HG03097 (cell line): Measurements from ENCODE around the gene RAB44.

Source experiments
- ATAC-seq: cut with Tn5 transposase; IDR thresholded peaks from one replicate; pipeline ENCODE4 v1.9.1; 2021; ENCODE audit not compliant: unreplicated experiment, low FRiP score

RAB44 gene

DNA sequence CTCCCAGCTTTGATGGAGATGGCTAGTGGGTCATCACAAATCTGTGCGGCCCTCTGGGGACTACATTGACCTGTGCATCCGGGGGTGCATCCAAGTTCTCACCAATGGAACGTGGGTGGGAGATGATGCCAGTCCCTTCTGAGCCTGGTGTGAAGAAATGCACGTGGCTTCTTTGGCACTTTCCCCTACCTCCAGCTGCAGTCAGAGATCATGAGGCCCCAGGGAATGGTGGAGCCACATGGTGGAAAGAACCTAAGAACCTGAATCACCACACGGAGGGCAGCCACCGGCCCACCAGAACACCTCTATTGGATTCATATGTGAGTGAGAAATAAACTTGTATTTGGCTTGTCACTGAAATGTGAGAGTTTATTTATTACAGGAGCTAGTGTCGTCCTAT, 29.0 kb upstream of the RAB44 start:
- ATAC-seq, result no peak

DNA sequence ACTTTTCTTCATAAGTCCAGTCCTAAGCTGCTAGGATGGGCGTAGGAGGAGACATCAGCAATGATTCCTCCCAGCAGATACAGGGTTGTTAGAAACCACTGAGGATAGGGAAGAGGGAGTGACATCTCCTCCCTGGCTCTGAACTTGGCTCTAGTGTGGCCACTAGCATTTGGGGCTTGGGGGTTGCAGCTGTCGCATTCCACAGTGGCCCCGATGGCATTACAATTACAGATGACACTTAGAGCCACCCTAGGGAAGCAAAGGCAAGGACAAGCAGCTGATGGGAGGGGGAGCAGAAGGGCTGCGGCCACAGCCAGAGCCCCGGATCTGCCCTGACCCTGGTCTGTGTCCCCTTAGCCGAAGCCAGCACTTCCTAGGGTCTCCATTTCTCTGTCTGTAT, 28.6 kb upstream of the RAB44 start:
- ATAC-seq, result no peak

DNA sequence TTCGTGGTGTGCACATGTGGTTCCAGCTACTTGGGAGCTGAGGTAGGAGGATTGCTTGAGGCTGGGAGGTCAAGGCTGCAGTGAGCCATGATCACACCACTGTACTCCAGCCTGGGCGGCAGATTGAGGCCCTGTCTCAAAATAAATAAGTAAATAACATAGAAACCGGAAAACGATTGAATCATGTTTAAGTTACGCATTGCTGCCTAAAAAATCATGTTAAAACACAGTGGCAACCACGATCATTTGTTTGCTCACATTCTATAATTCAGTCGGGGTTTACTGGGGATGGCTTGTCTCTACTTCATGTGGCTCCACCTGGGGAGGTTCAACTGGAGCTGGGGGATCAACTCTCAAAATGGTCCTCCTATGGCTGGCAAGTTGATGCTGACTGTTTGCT, 27.4 kb upstream of the RAB44 start:
- ATAC-seq, result no peak

DNA sequence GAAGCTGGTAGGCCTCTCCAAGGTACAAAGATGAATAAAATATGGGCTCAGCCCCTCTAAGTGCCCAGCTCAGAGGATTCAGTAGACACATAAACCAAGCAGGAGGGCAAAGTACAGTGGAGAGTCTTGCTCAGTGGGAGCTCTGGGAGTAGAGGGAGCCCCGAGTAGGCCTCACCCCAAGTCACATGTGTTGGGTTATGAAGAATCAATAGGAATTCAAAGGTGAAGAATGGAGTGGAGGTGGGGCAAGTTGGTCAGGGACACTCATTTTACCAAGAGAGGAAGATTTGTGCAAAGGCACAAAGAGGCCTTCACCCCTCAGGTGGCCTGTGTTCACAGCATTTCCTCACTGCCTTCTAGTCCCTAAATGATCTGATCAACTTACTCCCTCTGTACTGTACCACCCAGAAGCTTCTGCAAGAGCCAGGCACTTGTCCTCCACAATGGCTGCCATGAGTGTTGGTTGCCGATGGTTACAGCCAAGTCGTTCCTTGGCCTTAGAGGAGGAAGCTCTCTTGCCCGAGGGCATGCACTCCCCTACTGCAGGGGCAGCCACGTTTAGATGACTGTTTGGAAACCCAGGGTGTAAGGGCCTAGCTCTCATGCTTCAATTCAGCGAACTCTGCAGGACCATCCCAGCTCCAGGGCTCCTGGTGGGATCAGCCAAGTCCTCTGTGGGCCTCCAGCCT, 25.8 kb upstream of the RAB44 start:
- ATAC-seq, result no peak

DNA sequence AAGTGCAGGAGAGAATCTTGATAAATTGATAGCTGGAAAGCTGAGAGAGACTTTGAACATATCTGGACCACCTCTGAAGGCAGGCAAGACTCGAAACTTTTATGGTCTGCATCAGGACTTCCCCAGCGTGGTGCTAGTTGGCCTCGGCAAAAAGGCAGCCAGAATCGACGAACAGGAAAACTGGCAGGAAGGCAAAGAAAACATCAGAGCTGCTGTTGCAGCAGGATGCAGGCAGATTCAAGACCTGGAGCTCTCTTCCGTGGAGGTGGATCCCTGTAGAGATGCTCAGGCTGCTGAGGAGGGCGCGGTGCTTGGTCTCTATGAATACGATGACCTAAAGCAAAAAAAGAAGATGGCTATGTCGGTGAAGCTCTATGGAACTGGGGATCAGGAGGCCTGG, 23.7 kb upstream of the RAB44 start:
- ATAC-seq, result no peak

DNA sequence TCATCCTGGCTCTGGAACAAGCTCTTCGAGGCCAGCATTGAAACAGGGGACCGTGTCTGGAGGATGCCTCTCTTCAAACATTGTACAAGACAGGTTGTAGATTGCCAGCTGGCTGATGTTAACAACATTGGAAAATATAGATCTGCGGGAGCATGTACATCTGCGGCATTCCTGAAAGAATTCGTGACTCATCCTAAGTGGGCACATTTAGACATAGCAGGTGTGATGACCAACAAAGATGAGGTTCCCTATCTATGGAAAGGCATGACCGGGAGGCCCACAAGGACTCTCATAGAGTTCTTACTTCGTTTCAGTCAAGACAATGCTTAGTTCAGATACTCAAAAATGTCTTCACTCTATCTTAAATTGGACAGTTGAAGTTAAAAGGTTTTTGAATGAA, 22.7 kb upstream of the RAB44 start:
- no peak for ATAC-seq

DNA sequence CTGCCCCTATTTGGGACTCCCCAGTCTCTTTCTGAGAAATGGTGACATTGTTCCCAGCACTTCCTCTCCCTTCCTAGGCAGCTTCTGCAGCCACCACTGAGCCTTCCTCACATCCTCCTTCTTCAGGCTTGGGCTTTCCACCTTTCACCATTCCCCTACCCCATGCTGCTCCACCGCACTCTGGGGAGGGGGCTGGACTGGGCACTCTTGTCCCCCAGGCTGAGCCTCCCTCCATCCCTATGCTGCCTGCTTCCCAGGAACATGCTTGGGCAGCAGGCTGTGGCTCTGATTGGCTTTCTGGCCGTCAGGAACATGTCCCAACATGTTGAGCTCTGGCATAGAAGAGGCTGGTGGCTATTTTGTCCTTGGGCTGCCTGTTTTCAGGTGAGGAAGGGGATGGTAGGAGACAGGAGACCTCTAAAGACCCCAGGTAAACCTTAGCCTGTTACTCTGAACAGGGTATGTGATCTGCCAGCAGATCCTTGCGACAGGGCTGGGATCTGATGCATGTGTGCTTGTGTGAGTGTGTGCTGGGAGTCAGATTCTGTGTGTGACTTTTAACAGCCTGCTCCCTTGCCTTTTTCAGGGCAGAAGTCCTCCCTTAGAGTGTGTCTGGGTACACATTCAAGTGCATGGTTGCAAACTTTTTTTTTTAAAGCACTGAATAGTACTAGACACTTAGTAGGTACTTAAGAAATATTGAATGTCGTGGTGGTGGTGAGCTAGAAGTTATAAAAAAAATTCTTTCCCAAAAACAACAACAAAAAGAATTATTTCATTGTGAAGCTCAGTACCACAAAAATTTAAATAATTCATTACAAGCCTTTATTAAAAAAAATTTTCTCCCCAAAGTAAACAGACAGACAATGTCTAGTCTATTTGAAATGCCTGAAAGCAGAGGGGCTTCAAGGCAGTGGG, 21.2 kb upstream of the RAB44 start:
- no peak for ATAC-seq

DNA sequence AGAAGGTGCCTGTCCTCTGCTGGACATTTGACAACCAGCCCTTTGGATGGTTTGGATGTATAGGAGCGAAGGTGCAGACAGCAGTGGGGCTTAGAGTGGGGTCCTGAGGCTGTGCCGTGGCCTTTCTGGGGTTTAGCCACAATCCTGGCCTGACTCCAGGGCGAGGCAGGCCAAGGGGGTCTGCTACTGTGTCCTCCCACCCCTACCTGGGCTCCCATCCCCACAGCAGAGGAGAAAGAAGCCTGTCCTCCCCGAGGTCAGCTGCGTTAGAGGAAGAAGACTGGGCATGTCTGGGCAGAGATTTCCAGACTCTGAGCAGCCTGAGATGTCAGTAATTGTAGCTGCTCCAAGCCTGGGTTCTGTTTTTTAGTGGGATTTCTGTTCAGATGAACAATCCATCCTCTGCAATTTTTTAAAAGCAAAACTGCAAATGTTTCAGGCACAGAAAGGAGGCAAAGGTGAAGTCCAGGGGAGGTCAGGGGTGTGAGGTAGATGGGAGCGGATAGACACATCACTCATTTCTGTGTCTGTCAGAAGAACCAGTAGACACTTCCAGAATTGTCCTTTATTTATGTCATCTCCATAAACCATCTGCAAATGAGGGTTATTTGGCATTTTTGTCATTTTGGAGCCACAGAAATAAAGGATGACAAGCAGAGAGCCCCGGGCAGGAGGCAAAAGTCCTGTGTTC, 20.4 kb upstream of the RAB44 start:
- ATAC-seq, result no peak

DNA sequence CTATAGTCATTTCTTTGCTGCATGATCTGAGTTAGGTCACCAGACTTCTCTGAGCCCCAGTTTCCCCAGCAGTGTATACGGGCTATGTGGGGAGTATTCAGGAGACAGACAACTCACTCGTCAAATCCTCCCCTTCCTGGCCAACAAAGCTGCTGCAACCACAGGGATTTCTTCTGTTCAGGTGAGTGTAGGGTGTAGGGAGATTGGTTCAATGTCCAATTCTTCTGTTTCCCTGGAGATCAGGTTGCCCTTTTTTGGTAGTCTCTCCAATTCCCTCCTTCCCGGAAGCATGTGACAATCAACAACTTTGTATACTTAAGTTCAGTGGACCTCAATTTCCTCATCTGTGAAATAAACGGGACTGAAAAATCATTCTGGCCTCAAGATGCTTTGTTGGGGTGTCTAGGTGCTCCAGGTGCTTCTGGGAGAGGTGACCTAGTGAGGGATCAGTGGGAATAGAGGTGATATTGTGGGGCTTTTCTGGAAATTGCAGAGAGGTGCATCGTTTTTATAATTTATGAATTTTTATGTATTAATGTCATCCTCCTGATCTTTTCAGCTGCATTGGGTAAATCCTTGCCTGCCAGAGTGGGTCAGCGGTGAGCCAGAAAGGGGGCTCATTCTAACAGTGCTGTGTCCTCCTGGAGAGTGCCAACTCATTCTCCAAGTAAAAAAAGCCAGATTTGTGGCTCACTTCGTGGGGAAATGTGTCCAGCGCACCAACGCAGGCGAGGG, 19.7 kb upstream of the RAB44 start:
- ATAC-seq, result no peak

DNA sequence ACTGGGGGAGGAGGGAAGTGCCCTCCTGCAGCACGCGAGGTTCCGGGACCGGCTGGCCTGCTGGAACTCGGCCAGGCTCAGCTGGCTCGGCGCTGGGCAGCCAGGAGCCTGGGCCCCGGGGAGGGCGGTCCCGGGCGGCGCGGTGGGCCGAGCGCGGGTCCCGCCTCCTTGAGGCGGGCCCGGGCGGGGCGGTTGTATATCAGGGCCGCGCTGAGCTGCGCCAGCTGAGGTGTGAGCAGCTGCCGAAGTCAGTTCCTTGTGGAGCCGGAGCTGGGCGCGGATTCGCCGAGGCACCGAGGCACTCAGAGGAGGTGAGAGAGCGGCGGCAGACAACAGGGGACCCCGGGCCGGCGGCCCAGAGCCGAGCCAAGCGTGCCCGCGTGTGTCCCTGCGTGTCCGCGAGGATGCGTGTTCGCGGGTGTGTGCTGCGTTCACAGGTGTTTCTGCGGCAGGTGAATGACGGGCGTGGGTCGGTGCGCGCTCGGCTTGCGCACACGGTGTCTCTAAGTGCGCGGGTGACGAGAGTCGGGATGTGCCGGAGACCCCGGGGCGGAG, 19.1 kb upstream of the RAB44 start, which contains the start of gene CDKN1A:
Gene CDKN1A (plus strand): TSS at position 227 of the 555 bp plus-strand sequence. CDS start 5,388 bp downstream, outside the sequence.
- peak; percentile 44 for ATAC-seq

DNA sequence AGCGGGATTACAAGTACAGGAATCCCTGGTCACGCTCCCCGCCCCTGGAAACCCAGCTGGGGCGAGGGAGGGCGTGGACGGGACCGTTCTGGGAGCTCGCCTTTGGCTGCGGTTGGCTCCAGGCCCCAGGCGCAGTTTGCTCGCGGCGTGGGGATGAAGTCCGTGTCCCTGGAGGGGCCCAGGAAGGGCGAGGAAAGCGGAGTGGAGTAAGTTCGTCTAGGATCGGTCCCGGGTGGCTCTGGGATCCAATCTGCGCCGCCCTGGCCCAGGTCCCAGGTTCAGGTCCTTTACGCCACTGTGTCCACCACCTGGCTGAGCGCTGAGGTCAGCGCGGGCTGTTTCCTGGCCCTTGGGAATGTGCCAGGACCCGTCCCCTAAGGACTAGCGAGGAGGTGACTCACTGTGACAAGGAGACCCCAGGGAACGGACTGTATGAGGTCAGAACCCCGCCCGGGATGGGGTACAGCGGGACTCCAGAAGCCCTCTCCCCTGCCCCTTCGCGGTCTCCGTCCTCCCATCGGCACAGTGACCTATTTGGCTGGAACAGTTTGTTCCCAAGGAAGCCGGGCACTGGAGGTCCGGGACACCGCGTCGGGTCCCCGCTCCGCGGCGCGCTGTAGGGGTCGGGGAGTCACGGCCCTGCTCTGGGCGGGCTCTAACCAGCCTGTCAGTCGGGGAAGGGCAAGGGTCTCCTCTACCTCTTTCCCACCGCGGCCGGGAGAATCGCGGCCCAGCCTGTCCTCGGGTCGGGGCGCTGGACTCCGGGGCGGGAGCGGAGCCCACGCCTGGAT, 18.4 kb upstream of the RAB44 start:
- ATAC-seq, result no peak

DNA sequence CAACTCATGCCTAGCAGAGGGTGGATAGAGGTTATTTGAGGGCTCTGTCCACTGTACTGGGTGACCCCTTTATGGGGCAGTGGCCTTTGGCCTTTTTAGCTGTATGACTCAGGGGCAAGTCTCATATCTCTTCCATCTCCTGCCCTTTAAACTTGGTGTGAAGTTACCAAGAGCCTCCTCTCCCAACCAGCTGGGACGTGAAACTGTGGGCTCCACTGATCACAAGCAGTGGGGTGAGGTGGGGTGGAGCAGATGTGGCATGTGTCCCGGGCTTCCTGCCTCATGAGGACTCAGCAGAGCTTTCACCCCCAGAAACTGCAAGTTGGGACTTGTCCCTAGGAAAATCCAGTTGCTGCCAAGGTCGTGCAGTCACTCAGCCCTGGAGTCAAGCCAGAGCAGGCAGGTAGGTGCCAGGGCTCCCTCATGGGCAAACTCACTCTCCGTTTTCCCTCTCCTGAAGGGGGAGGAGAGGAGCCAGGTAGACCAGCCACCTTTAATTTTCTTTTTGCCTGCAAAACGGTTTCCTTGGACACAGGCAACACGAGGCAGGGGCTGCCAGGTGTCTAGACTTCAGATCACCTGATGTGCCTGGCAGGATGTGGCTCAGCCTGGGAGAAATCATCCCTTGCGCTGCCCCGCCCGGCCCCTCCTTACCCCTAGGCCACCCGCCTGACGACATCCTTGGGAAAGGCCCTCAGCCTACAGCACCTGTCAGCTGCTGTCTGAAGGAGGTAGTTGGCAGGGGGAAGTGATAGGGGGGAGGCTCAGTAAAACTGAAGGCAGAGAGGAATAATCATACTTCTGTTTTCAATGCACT, 15.1 kb upstream of the RAB44 start:
- no peak for ATAC-seq

DNA sequence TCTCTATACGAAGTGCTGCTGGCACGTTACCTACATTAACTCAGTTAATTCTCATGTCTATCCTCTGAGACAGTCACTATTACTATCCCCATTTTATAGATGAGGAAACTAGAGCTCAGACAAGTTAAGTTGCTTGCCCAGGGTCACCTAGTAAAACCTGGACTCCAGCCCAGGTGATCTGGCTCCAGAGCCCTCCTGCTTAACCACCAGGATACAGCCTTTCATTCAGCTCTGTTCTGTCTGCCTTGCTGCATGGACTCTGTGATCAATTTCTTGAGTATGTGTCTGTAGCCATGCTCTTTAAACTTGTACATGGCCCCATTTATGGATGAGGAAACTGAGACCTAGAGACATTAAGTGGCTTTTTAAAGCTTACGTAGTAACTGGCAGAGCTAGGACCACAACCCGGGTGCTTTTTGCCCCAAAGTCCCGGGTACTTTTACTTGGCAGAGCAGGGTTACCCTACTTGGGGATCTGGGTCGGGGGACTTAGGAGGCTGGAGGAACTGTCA, 14.4 kb upstream of the RAB44 start:
- no peak for ATAC-seq

DNA sequence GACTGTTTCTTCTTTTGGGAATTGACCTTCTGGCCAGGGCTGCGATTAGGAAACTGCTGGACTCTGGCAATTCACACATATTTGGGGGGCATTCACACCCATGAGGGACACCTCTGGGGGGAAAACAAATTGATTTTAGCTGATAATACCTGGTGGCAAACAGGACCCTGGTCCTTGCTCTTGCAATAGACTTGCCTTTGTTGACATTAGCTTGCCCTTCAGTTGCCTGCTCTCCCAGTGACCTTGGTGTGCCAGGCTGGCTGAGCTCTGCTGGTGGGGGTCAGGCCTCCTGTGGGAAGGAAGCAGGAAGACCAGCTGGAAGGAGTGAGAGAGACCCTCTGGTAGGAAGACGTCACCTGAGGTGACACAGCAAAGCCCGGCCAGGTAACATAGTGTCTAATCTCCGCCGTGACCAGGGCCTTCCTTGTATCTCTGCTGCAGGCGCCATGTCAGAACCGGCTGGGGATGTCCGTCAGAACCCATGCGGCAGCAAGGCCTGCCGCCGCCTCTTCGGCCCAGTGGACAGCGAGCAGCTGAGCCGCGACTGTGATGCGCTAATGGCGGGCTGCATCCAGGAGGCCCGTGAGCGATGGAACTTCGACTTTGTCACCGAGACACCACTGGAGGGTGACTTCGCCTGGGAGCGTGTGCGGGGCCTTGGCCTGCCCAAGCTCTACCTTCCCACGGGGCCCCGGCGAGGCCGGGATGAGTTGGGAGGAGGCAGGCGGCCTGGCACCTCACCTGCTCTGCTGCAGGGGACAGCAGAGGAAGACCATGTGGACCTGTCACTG, 13.8 kb upstream of the RAB44 start:
- no peak for ATAC-seq

DNA sequence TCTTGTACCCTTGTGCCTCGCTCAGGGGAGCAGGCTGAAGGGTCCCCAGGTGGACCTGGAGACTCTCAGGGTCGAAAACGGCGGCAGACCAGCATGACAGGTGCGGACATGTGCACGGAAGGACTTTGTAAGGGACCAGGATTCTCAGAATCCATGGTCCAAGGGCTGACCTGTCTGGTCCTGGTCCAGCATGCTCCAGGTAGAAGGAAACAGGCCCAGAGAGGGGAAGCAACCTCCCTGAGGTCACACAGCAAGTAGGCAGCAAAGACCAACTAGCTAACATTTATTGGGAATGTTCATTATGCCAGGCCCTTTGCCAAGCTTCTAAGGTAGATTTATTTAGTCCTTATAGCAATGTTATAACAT, 13.2 kb upstream of the RAB44 start:
- ATAC-seq, result no peak

DNA sequence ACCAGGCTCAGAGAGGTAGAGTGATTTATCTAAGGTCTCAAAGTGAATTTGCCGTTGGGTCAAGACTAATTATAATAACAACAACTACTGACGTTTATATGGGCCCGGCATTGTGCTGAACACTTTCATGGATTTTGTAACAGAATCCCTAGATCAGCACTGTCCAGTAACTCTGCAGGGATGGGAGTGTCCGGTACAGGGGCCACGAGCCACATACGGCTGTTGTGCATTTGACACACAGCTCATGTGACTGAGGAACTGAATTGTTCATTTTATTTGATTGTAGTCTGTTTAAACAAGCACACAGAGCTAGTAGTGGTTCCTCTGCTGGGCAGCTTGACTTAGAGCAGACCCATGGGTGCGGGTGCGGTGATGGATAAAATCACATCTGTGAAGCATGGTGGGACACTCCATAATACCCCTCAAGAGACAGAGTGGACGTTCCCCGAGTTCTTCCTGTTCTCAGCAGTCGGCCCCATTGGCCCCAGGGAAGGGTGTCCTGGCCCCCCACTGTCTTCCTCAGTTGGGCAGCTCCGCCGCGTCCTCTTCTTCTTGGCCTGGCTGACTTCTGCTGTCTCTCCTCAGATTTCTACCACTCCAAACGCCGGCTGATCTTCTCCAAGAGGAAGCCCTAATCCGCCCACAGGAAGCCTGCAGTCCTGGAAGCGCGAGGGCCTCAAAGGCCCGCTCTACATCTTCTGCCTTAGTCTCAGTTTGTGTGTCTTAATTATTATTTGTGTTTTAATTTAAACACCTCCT, 12.3 kb upstream of the RAB44 start:
- ATAC-seq, result no peak
